Pancreas (tissue), 10 donors: ENCODE measurements around the gene RRAGC. TPM values are rescaled to one million over a fixed set of nuclear protein-coding genes. Genes with fewer than 3 reads are reported as not detected.

Experiments
- ATAC-seq, 4 donors: fragments of 200-7000 bp; cut with Tn5 transposase; one replicate each; pipeline versions ENCODE4 v1.8.0 to v1.9.1; 2020; ENCODE audit warnings: mild to moderate bottlenecking in 4 of 4, moderate library complexity in 4 of 4
- DNase-seq, 6 donors: peaks; one replicate each; pipeline ENCODE4 v3.0.0-alpha.2; 2020
- FAIRE-seq: peaks from 2 replicates; lab custom pipeline; 2012; peaks lifted over from hg19 to GRCh38; lab: Jason Lieb, UNC
- H3K27ac ChIP-seq, 4 donors: fragments of 200-600 bp; sonication (generic); 1 replicate in 3 of 4; 2 replicates in 1 of 4; pipeline versions ENCODE4 v1.5.0 to v1.8.0; 2020
- H3K27me3 ChIP-seq, 4 donors: fragments of 200-600 bp; one replicate each; pipeline ENCODE4 v1.8.0; 2021
- H3K36me3 ChIP-seq, 3 donors: fragments of 200-600 bp; sonication (generic) in 1 of 3; one replicate each; pipeline versions ENCODE4 v1.5.0 to v1.8.0; 2020 to 2021
- H3K4me1 ChIP-seq, 3 donors: fragments of 200-600 bp; one replicate each; pipeline ENCODE4 v1.8.0; 2021
- H3K4me3 ChIP-seq, 4 donors: fragments of 200-600 bp; sonication (generic) in 2 of 4; one replicate each; pipeline versions ENCODE4 v1.5.0 to v1.8.0; 2020 to 2021
- H3K9me3 ChIP-seq, 4 donors: fragments of 200-600 bp; one replicate each; pipeline ENCODE4 v1.8.0; 2021
- WGBS, 2 donors: extraction: QIAGEN DNeasy Blood & Tissue Kit; methylation state at CpG; one replicate each; pipeline ENCODE4 v1.1.7; 2013; 5-methylcytosine and 5-hydroxymethylcytosine counted together
- intact Hi-C, 3 donors: fragments of 100-400 bp; cut with DNase I; formaldehyde crosslinking; loops; one replicate each; pipeline versions ENCODE4 v1.11.1 to v1.14.2; 2022
- polyA plus RNA-seq, 2 donors: library from polyadenylated mRNA; stranded (reverse); fragments of 200-250 nt; gene quantifications; one replicate each; pipeline ENCODE4 v1.2.3, GENCODE V29; 2013
- total RNA-seq, 6 donors: library from RNA; stranded (reverse); fragmentation: NEBNext Ultra II Directional in 4 of 6; extraction: Animal tissue kit (Norgen Biotek cat#: 25700) in 4 of 6; gene quantifications; one replicate each; pipeline versions ENCODE4 v1.2.1 to v1.2.4, GENCODE V29; 2021 to 2023
- TF ChIP-seq, protein P1 (sequence below), 4 donors: fragments of 200-600 bp; sonication (generic) in 3 of 4; IDR thresholded peaks; one replicate each; pipeline versions ENCODE4 v1.5.0 to v1.8.0; 2021; ENCODE audit warnings: antibody characterized with exemption in 4 of 4
- donor health status: healthy with polysubstance abuse.
- donor health status: DM: no; HTN: no; CAD: no; lungs with moderate emphysema.
- donor health status: DM: no; HTN: no; CAD: no.
- donor health status: control.
- donor health status: control.
- donor health status: Bipolar disorder and iron deficiency.
- donor health status: DM: yes; HTN: yes; CAD: no.
- donor health status: DM: no; HTN: no; CAD: no.
- donor health status: DM: no; HTN: no; CAD: no.
- donor health status: DM: yes; HTN: yes; CAD: no.

Gene RRAGC
- total and polyA plus RNA-seq, 8 donors = 4.3 to 13.5 (median 8.2) TPM

DNA sequence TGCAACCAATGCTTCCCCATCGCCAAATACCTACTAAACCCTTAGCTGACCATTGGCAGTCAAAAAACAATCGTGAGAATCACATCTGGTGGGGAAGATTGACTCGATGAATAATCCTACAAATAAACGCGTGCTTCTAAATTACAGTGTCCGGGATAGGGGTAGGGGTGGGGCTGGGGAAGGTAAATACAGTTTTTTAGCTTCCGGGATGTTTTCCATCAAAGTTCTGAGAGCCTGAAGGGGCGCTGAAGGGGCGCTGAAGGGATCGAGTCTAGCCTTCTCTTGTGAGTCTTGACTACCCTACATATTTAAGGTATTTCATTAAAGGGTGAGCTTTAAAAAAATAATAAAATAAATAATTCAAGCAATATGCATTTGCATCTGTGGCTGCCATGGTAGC is 40.5 kb downstream of the RRAGC start:
- H3K4me1 ChIP-seq = peaks cover 0 to 7% (median 7%) of the 10 kb centered on the region in 3 donors
- intact Hi-C loops = no loop called here
- 27 to 28% methylated on average over 10 of the region's 10 CpGs for WGBS, 2 donors
- DNase-seq (no peak), FAIRE-seq (no peak), ATAC-seq (no peak)
- no peak overlapping the region for H3K27ac ChIP-seq
- H3K36me3 ChIP-seq = no peaks in the 10 kb centered on the region
- H3K9me3 ChIP-seq = no peaks in the 10 kb centered on the region
- TF ChIP-seq, protein P1, sequence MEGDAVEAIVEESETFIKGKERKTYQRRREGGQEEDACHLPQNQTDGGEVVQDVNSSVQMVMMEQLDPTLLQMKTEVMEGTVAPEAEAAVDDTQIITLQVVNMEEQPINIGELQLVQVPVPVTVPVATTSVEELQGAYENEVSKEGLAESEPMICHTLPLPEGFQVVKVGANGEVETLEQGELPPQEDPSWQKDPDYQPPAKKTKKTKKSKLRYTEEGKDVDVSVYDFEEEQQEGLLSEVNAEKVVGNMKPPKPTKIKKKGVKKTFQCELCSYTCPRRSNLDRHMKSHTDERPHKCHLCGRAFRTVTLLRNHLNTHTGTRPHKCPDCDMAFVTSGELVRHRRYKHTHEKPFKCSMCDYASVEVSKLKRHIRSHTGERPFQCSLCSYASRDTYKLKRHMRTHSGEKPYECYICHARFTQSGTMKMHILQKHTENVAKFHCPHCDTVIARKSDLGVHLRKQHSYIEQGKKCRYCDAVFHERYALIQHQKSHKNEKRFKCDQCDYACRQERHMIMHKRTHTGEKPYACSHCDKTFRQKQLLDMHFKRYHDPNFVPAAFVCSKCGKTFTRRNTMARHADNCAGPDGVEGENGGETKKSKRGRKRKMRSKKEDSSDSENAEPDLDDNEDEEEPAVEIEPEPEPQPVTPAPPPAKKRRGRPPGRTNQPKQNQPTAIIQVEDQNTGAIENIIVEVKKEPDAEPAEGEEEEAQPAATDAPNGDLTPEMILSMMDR (IDR thresholded peaks at IDR 0.05) = no peak
- H3K4me3 ChIP-seq = no peak overlapping the region
- peaks cover 0 to 21% (median 4%) of the 10 kb centered on the region in 4 donors for H3K27me3 ChIP-seq

- H3K27me3 ChIP-seq = peaks cover 0 to 21% (median 4%) of the 10 kb centered on the region in 4 donors
- H3K4me3 ChIP-seq = peak overlapping the region in 2 of 4 donors; percentile 11 to 29
- H3K9me3 ChIP-seq = no peaks in the 10 kb centered on the region
- intact Hi-C loops = no loop called here
- WGBS, 2 donors = 1 to 2% methylated on average over 46 to 70 of the region's 70 CpGs
- H3K4me1 ChIP-seq = peaks cover 0 to 7% (median 7%) of the 10 kb centered on the region in 3 donors
- TF ChIP-seq, protein P1 (IDR thresholded peaks at IDR 0.05) = peak; percentile 56 to 76 (median 68)
- DNase-seq (peak in 3 of 6 donors; percentile 25 to 83 (median 62)), FAIRE-seq (no peak), ATAC-seq (peak; percentile 46 to 83 (median 77))
- H3K36me3 ChIP-seq = no peaks in the 10 kb centered on the region
- no peak overlapping the region for H3K27ac ChIP-seq
Measured at GRCh38 chr1:38818175-38818976, 41.2 kb downstream of the RRAGC start.

GRCh38 chr1:38817267-38818174 is 42.1 kb downstream of the RRAGC start:
- H3K27me3 ChIP-seq = peaks cover 0 to 21% (median 4%) of the 10 kb centered on the region in 4 donors
- H3K9me3 ChIP-seq = no peaks in the 10 kb centered on the region
- H3K27ac ChIP-seq = no peak overlapping the region
- ATAC-seq = peak in 2 of 4 donors; percentile 12 to 16
- FAIRE-seq = no peak
- no peak for DNase-seq
- TF ChIP-seq, protein P1 (IDR thresholded peaks at IDR 0.05) = no peak
- intact Hi-C loops = no loop called here
- WGBS, 2 donors = 29 to 32% methylated on average over 45 of the region's 45 CpGs
- no peaks in the 10 kb centered on the region for H3K36me3 ChIP-seq
- H3K4me3 ChIP-seq = peak overlapping the region in 2 of 4 donors; percentile 11 to 29
- peaks cover 0 to 7% (median 7%) of the 10 kb centered on the region in 3 donors for H3K4me1 ChIP-seq

GRCh38 chr1:38815903-38816627 is 43.5 kb downstream of the RRAGC start:
- ATAC-seq = no peak
- Histone ChIP-seq H3K9me3 (no peaks in the 10 kb centered on the region), H3K27ac (no peak overlapping the region), H3K4me1 (peaks cover 0 to 7% (median 7%) of the 10 kb centered on the region in 3 donors), H3K27me3 (peaks cover 0 to 21% (median 4%) of the 10 kb centered on the region in 4 donors), H3K36me3 (no peaks in the 10 kb centered on the region), H3K4me3 (no peak overlapping the region)
- intact Hi-C loops = no loop called here
- no peak for DNase-seq
- TF ChIP-seq, protein P1 (IDR thresholded peaks at IDR 0.05) = no peak
- 14 to 16% methylated on average over 36 of the region's 36 CpGs for WGBS, 2 donors
- FAIRE-seq = no peak
